DOHH2 (cell line): ENCODE data around the gene CDC42EP1.

Experiments
- H3F3A ChIP-seq: fragments of 200-600 bp; sonication (generic), shearing (Covaris generic); 2 replicates; pipeline ENCODE4 v1.6.0; 2016; ENCODE audit warnings: antibody characterized with exemption, mild to moderate bottlenecking; ENCODE audit not compliant: control insufficient read depth, insufficient read depth
- H3K27ac ChIP-seq: fragments of 200-600 bp; sonication (generic); 2 replicates; pipeline ENCODE4 v1.5.1; 2014; ENCODE audit warnings: low read depth, mild to moderate bottlenecking, low read length, moderate library complexity
- H3K27me3 ChIP-seq: fragments of 200-600 bp; sonication (generic); 2 replicates; pipeline ENCODE4 v1.6.1; 2014; ENCODE audit warnings: mild to moderate bottlenecking, low read length, mixed read lengths; ENCODE audit not compliant: control insufficient read depth
- H3K36me3 ChIP-seq: fragments of 200-600 bp; sonication (generic); 2 replicates; pipeline ENCODE4 v1.6.1; 2014; ENCODE audit warnings: mild to moderate bottlenecking, low read length, moderate library complexity, mixed read lengths; ENCODE audit not compliant: control insufficient read depth
- H3K4me1 ChIP-seq: fragments of 200-600 bp; sonication (generic); 2 replicates; pipeline ENCODE4 v1.6.1; 2014; ENCODE audit warnings: mild to moderate bottlenecking, low read length, mixed read lengths; ENCODE audit not compliant: control insufficient read depth
- H3K4me2 ChIP-seq: fragments of 200-600 bp; sonication (generic); 2 replicates; pipeline ENCODE4 v1.6.0; 2014; ENCODE audit warnings: mild to moderate bottlenecking, low read length, moderate library complexity
- H3K4me3 ChIP-seq: fragments of 200-600 bp; sonication (generic); 2 replicates; pipeline ENCODE4 v1.5.1; 2014; ENCODE audit warnings: mild to moderate bottlenecking, low read length, mixed read lengths
- H3K79me2 ChIP-seq: fragments of 200-600 bp; sonication (generic); 2 replicates; pipeline ENCODE4 v1.6.1; 2014; ENCODE audit warnings: mild to moderate bottlenecking, low read length, mixed read lengths; ENCODE audit not compliant: control insufficient read depth
- H3K9me2 ChIP-seq: fragments of 200-600 bp; sonication (generic); replicated peaks from 2 replicates; pipeline ENCODE4 v1.6.1; 2014; ENCODE audit warnings: mild to moderate bottlenecking, low read length, mixed read lengths; ENCODE audit not compliant: control insufficient read depth
- H3K9me3 ChIP-seq: fragments of 200-600 bp; sonication (generic); 2 replicates; pipeline ENCODE4 v1.6.1; 2014; ENCODE audit warnings: antibody characterized with exemption, low read length, mixed read lengths; ENCODE audit not compliant: control insufficient read depth, insufficient read depth
- H4K20me1 ChIP-seq: fragments of 200-600 bp; sonication (generic); 2 replicates; pipeline ENCODE4 v1.6.0; 2014; ENCODE audit warnings: low read depth, mild to moderate bottlenecking, antibody characterized with exemption, low read length, moderate library complexity; ENCODE audit not compliant: control insufficient read depth, insufficient read depth
- CTCF ChIP-seq: fragments of 200-600 bp; sonication (generic); IDR thresholded peaks from one replicate; pipeline ENCODE4 v1.5.1; 2014; ENCODE audit warnings: antibody characterized with exemption, mild to moderate bottlenecking, low read depth, low read length; ENCODE audit not compliant: poor library complexity, severe bottlenecking
- EZH2phosphoT487 ChIP-seq: fragments of 200-600 bp; sonication (generic); IDR thresholded peaks from 2 replicates; pipeline ENCODE4 v1.6.1; 2017; ENCODE audit warnings: borderline replicate concordance, mild to moderate bottlenecking, antibody characterized with exemption, low read length, moderate library complexity, mixed read lengths

Gene CDC42EP1

GRCh38 chr22:37604875-37605274 lies 44.6 kb downstream of the CDC42EP1 start:
- Histone ChIP-seq H3F3A (peaks cover 11% of the 10 kb centered on the region), H3K4me3 (no peak overlapping the region), H3K9me2 (no peaks in the 10 kb centered on the region), H3K9me3 (no peaks in the 10 kb centered on the region), H3K36me3 (peaks cover 11% of the 10 kb centered on the region), H3K4me1 (peaks cover 25% of the 10 kb centered on the region), H3K27me3 (peaks cover 16% of the 10 kb centered on the region), H3K79me2 (peaks cover 11% of the 10 kb centered on the region), H3K27ac (no peak overlapping the region), H3K4me2 (no peak overlapping the region), H4K20me1 (no peaks in the 10 kb centered on the region)
- TF ChIP-seq CTCF = no peak
- TF ChIP-seq EZH2phosphoT487 = no peak

GRCh38 chr22:37607010-37607934 lies 47.0 kb downstream of the CDC42EP1 start:
- Histone ChIP-seq H3K4me1 (peaks cover 42% of the 10 kb centered on the region), H3K27ac (peak overlapping the region; percentile 95), H3K4me3 (peak overlapping the region; percentile 98)

GRCh38 chr22:37607935-37608476 lies 47.7 kb downstream of the CDC42EP1 start:
- no peaks in the 10 kb centered on the region for H4K20me1 ChIP-seq
- H3K9me3 ChIP-seq = no peaks in the 10 kb centered on the region
- H3K4me2 ChIP-seq = peak overlapping the region; percentile 95
- peaks cover 11% of the 10 kb centered on the region for H3F3A ChIP-seq
- H3K4me3 ChIP-seq = peak overlapping the region; percentile 98
- peaks cover 42% of the 10 kb centered on the region for H3K4me1 ChIP-seq
- no peaks in the 10 kb centered on the region for H3K9me2 ChIP-seq
- peak overlapping the region; percentile 95 for H3K27ac ChIP-seq
- peaks cover 31% of the 10 kb centered on the region for H3K36me3 ChIP-seq
- 0 out of 2 replicates have a peak, but pooled peaks cover 3% of the 10 kb centered on the region for H3K27me3 ChIP-seq
- peaks cover 37% of the 10 kb centered on the region for H3K79me2 ChIP-seq
- TF ChIP-seq CTCF (no peak), EZH2phosphoT487 (no peak)

More at GRCh38 chr22:37607010-37607934, 47.0 kb downstream of the CDC42EP1 start:
- Histone ChIP-seq H3F3A (peaks cover 11% of the 10 kb centered on the region), H3K36me3 (peaks cover 27% of the 10 kb centered on the region), H3K4me2 (peak overlapping the region; percentile 95), H3K79me2 (peaks cover 32% of the 10 kb centered on the region), H4K20me1 (no peaks in the 10 kb centered on the region), H3K27me3 (peaks cover 7% of the 10 kb centered on the region; the same call in 1 of the 2 replicates), H3K9me2 (no peaks in the 10 kb centered on the region), H3K9me3 (no peaks in the 10 kb centered on the region)
- TF ChIP-seq EZH2phosphoT487 (no peak), CTCF (peak; percentile 99)
